Endothelial cell of umbilical vein (primary cell): ENCODE data around the gene CAMTA1.

ENCODE experiments used
- EZH2 ChIP-seq: IDR thresholded peaks from 2 replicates; pipeline ENCODE4 v1.6.1; 2012; ENCODE audit warnings: borderline replicate concordance, low read depth, mild to moderate bottlenecking, moderate library complexity, low read length, inconsistent platforms; ENCODE audit not compliant: severe bottlenecking
- GATA2 ChIP-seq: IDR thresholded peaks from 2 replicates; pipeline ENCODE4 v1.7.0; 2011; ENCODE audit warnings: low read depth, mild to moderate bottlenecking, moderate library complexity, mixed read lengths, low read length; ENCODE audit not compliant: insufficient read length, insufficient read depth
- MYC ChIP-seq: IDR thresholded peaks from one replicate; pipeline ENCODE4 v1.6.1; 2011; ENCODE audit warnings: mild to moderate bottlenecking, low read depth, low read length
- POLR2A ChIP-seq: IDR thresholded peaks from 2 replicates; pipeline ENCODE4 v1.6.1; 2012; ENCODE audit warnings: low read depth, mild to moderate bottlenecking, control low read depth, low read length
- POLR2AphosphoS5 ChIP-seq: IDR thresholded peaks from 2 replicates; pipeline ENCODE4 v1.6.1; 2012; ENCODE audit warnings: low read depth, mild to moderate bottlenecking, control low read depth, low read length, moderate library complexity; ENCODE audit not compliant: insufficient read depth
- TF ChIP-seq, protein P1 (sequence below), 2 donors: IDR thresholded peaks; 1 replicate in 1 of 2; 2 replicates in 1 of 2; pipeline ENCODE4 v1.5.1; 2011; ENCODE audit warnings: low read length in 2 of 2, mild to moderate bottlenecking in 2 of 2, moderate library complexity in 2 of 2, control low read depth in 1 of 2, inconsistent platforms in 1 of 2, low read depth in 1 of 2; ENCODE audit not compliant: insufficient read depth in 1 of 2; ENCODE audit errors: extremely low read depth in 1 of 2

DNA sequence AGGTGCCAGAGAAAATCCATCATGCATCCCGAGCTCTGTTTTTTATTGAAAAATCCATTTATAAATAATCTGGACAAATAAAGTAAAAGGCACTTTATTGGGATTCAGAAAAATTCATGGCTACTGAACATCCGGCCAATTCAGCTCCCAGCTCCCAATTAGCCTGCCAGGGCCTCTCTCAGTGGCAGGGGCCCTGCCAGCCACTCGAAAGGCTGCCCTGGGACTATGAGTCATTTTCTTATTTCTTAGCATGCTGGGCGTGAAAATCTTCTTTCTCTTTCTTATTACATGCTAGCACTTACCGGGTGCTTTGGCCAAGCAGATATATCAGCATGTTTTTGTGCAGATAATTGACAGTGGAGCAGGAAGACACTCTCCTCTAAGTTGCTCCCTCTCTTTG lies 283.3 kb downstream of the CAMTA1 start:
- TF ChIP-seq, protein P1, sequence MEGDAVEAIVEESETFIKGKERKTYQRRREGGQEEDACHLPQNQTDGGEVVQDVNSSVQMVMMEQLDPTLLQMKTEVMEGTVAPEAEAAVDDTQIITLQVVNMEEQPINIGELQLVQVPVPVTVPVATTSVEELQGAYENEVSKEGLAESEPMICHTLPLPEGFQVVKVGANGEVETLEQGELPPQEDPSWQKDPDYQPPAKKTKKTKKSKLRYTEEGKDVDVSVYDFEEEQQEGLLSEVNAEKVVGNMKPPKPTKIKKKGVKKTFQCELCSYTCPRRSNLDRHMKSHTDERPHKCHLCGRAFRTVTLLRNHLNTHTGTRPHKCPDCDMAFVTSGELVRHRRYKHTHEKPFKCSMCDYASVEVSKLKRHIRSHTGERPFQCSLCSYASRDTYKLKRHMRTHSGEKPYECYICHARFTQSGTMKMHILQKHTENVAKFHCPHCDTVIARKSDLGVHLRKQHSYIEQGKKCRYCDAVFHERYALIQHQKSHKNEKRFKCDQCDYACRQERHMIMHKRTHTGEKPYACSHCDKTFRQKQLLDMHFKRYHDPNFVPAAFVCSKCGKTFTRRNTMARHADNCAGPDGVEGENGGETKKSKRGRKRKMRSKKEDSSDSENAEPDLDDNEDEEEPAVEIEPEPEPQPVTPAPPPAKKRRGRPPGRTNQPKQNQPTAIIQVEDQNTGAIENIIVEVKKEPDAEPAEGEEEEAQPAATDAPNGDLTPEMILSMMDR (IDR thresholded peaks at IDR 0.05; ENCODE audit: extremely low read depth in 1 of 2, insufficient read depth in 1 of 2, low read depth in 1 of 2, low read length in 2 of 2) = no peak
- TF ChIP-seq GATA2 (no peak), EZH2 (no peak), POLR2AphosphoS5 (no peak), POLR2A (no peak), MYC (no peak)
